Cerebellar cortex (tissue), 1 donor: Measurements from ENCODE around the gene MT1X.

Experiments
- DNase-seq: peaks from one replicate; pipeline ENCODE4 v3.0.0-alpha.2; 2015; ENCODE audit warnings: low spot score

MT1X gene

DNA sequence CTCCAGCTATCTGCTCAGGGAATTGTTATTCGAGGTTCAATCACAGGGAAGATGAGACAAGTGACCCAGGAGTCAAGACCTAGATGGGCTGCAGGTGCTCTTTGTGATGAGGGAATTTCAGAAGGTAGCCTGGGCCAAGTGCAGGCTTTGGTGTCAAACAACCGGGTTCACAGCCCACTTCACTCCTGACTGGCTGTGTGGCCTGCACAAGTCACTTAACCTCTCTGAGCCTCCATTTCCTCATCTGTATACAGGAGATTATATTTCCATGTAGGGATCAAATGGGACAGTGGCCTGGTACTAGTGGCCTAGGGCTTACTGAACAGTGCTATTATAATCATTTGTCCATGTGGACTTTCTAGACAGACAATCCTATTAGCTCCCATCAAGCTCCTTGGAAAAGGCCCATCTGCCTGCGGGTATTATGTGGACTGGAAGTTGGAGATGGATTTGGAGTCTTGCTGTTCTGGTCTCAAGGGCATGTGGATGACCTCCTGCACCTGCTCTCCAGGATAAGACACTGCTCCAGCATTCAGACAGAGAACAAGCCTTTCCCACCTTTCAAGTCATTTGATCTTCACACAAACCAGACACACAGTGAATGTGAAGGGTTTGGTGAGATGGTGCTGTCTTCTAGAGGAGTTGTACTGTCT, 3.1 kb upstream of the MT1X start:
- DNase-seq, result no peak

GRCh38 chr16:56679818-56680217, 2.5 kb upstream of the MT1X start:
- no peak for DNase-seq

GRCh38 chr16:56682703-56683397, 580 bp downstream of the MT1X start:
- peak; percentile 59 for DNase-seq

DNA sequence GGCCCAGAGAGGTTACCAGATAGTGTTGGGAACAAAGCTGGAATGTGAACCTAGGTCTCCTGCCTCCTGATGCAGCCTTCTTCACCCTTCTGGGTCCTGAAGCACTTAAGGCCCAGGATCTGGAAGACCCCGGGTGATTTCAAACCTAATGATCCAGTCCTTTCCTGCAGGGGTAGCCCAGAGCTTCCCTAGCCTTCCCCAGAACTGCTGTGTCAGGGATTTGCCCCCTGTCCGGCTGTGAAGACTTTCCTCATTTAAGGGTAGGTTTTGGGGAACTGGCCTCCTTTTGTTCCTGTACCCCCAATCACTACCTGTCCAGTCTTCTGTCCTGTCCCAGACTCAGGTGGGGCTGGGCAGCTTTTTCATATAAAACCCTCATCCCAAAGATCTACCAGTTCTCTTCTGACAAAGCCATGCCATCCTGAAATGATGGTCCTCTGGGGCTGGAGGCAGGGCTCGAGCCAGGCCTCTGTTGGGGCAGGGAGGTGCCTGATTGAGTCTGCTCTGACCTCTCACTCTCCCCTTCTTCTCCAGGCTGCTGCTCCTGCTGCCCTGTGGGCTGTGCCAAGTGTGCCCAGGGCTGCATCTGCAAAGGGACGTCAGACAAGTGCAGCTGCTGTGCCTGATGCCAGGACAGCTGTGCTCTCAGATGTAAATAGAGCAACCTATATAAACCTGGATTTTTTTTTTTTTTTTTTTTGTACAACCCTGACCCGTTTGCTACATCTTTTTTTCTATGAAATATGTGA, 1.3 kb downstream of the MT1X start:
- DNase-seq, result peak; percentile 16

DNA sequence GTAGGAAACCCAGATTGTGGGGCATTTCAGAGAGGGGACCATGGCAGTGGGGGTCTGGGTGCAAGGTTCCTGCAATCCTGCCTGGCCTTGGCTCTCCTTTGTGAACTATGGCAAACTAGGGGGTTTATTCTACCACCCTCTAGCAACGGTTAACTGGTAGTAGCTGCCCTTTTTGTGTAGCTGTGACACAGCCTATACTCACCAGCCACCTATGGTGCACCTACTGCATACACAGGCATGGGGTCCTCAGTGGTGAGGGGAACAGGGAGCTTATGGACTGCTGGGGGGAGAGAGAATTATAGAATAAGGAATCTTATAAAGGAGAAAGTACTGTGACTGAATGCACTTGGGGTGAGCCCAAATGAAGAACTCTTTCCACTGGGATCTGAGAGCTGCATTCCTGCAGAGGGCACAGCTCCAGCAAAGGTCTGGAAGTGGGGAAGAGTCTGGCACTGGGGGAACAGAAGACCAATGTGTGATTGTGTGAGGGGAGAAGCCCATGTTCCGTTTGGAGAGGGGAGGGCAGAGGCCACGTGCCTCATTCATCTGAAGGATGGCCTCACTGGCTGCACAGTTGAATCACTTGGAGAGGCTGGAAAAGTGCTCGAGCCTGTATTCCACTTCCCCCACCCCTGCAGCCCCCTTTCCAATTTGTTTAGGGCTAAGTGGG, 2.1 kb downstream of the MT1X start:
- DNase-seq, result peak; percentile 14

DNA sequence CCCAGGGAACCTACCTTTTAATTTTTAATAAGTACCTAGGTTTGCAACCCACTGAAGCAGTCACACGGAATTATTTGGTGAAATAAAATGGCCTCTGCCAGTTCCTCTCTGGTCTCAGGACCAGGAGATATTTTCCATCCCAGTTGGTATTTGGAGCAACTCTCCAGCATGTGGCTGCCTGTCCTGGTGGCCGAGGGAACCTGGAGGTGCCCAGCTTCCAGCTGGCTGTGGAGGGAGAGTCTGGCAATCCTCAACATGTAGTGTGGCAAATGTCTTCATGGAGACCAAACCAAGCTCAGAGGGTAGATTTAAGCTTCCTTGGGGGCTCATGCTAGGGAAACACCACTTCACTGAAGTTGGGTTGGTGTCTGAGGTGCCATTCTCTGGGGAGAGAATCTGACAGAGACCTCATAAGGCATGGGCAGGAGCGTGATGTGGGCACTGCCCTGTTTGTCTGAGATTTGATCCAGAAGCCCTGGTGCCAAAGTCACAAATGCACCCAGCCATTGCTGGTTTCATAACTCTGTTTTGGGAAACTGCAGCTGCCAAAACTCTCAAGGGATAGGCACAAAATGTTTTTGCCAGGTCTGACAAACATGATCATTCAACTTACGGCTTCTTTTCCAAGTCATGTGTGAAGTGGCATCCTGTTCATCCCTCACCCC, 2.8 kb downstream of the MT1X start:
- DNase-seq, result peak; percentile 72

GRCh38 chr16:56686758-56687157, 4.5 kb downstream of the MT1X start:
- no peak for DNase-seq

- no peak for DNase-seq
Observed at GRCh38 chr16:56688762-56689161, 6.5 kb downstream of the MT1X start.

DNA sequence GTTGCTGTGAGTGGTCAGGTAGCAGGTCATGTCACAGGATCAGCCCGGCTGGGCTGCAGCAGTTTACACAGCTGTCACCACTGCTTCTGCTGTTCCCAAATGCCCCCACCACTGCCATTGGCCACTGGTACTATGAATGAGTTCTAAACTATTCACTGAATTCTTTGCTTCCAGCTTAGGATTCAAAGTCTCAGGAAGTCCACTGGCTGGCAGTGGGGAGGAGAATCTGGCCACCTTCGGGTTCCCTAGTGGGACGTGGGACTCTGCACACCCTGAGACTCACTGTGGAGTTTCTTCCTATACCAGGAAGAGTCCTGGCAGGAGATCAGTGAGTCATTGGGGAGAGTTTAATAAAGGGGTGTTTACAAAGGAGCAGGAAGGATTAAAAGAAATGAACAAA, 6.9 kb downstream of the MT1X start:
- DNase-seq, result no peak

DNA sequence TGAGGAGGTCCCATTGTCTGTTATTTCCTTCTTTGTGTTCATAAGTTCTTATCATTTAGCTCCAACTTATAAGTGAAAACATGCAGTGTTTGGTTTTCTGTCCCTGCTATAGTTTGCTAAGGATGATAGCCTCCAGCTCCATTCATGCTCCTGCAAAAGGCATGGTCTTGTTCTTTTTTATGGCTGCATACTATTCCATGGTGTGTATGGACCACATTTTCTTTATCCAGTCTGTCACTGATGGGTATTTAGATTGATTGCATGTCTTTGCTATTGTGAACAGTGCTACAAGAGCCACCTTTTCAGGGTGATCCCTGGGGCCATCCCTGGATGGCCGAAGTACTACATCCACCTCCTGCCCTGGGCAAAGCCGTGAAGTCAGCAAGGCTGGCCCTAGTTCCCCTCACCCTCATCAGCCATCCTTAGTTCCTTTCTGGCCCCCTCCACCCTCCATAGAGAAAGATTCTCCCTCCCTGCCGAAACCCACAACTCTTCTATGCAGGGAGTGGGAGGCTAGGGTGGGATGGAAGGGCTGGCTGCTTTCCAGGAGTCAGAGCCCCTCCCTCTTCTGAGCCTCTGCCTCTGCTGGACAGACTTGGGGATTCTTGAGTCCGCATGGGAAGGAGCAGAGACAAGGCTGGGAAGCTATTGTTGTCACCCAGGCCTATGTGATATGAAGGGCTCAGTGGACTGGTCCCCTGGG, 8.3 kb downstream of the MT1X start:
- DNase-seq, result no peak

GRCh38 chr16:56691885-56692284, 9.6 kb downstream of the MT1X start:
- DNase-seq, result no peak

DNA sequence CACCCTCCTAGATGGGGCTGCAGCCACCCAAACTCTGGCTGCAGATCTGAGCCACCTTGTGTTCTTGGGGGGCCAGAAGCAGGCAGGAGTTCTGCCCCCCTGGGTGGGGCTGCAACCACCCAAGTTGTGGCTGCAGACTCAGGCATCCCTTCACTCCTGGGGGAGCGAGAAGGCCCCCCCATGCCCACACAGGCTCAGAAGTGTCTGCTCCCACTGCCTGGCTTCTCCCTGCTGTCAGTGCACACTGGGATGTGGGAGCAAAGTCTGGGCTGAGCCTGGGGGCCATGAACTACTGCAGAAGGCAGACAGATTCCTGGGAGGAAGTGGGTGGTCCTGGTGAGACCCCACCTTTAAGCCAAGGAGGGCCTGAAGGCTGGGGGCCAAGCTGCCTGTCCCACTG, 13.0 kb downstream of the MT1X start:
- DNase-seq, result no peak

DNA sequence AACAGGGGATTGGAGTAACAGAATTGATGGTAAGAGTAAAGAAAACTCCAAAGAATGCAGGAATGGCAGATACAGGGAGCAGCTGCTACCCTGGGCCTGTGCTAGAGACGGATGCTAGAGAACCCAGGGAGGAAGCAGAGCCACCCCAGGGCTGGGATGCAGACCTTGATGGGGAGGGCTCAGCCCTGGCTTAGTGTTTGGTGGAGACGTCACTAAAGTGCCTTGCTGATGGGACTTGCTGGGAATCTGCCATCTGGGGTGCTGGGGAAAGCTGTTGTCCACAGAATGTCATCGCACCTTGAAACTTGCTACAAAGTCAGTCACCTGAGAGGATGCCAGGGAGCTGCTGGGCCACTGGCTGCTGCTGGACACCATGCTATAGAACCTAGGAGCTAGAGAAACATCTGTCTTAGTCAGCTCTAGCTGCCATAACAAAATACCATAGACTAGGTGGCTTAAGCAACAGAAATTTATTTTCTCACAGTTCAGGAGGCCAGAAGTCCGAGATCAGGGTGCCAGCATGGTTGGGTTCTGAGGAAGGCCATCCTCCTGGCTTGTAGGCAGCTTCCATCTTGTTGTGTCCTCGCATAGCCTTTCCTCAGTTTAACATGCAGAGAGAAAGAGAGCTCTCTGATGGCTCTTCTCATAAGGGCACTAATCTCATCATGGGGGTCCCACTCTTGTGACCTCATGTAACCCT, 15.3 kb downstream of the MT1X start:
- no peak for DNase-seq

GRCh38 chr16:56700195-56700594, 17.9 kb downstream of the MT1X start:
- DNase-seq, result no peak

- DNase-seq, result no peak
Observed at GRCh38 chr16:56700631-56701030, 18.4 kb downstream of the MT1X start.

GRCh38 chr16:56701534-56701933, 19.3 kb downstream of the MT1X start:
- DNase-seq, result no peak

DNA sequence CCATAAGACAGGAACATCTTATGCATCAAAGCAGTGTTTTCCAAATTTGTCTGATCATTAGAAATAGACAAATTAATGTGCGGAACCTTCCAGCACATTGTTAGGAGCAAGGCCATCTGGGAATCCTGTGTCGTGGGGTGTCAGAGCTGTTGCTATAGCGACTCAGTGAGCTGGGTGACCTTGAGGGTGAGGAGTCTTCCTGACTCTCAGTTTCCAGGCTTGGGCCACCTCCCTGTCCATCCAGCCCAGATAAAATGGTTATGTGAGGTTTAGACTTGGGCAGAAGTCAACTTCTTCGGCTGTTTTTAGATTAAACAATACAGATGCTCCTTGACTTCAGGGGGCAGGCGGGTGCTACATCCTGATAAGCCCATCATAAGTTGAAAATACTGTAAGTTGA, 20.6 kb downstream of the MT1X start:
- DNase-seq, result no peak

- DNase-seq, result no peak
Observed at GRCh38 chr16:56708525-56709442, 26.5 kb downstream of the MT1X start.

DNA sequence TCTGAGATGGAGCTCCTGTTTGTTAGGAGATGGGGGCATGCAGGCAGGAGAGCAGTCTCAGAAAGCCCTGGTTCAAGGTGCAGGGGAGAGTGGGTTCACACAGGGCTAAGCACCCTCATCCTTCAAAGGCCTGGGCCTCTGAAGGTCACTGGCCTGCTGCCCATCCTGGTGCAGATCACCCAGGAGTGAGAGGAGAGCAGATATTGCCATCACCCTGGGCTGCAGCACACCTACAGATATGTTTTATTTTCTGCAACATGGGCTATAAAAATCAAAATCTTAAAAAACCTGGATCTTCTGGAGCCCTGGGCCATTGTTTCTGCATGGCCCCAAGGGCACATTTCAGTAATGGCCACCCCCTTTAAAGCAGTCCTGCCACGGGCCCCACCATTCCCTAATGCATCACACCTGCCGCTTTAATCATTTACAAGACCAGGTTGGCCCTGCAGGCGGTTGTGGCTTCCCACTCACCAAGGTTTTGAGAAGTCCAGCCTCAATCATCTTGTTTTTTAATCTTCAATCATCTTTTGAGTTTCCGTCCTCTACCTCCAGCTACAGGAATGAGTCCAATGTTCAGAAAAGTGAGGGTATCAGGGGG, 27.3 kb downstream of the MT1X start:
- no peak for DNase-seq
